IMR-90 (cell line): ENCODE measurements around the gene PTPRG. TPM values are rescaled to one million over a fixed set of nuclear protein-coding genes. Genes with fewer than 3 reads are reported as not detected.

Experiments used
- ATAC-seq: fragments of 200-7000 bp; cut with Tn5 transposase; 2 replicates; pipeline ENCODE4 v1.9.1; 2020; ENCODE audit warnings: low read depth, mild to moderate bottlenecking, moderate library complexity
- BruUV-seq: library from RNA; stranded (reverse); fragments of 400-500 nt; replicated peaks from 2 replicates; lab custom pipeline; 2021; lab: Mats Ljungman, UMichigan
- CTCF ChIA-PET: fragments of 300-600 bp; formaldehyde crosslinking; extraction: SDS; loops from one replicate; lab custom pipeline; 2021; ENCODE audit warnings: antibody characterized with exemption; lab: Yijun Ruan, JAX
- POLR2A ChIA-PET: fragments of 300-600 bp; sonication (Branson Sonifier 250); formaldehyde crosslinking; loops from one replicate; lab custom pipeline; 2022; ENCODE audit warnings: antibody characterized with exemption; ENCODE audit not compliant: unreplicated experiment; lab: Charles Lee
- DNase-seq: peaks from one replicate; pipeline ENCODE4 v3.0.0; 2013
- H2AFZ ChIP-seq: replicated peaks from 2 replicates; pipeline ENCODE3; 2013; ENCODE audit warnings: low read length, mild to moderate bottlenecking; ENCODE audit not compliant: poor library complexity
- H2AK5ac ChIP-seq: 2 replicates; pipeline ENCODE4 v1.6.1; 2013; ENCODE audit warnings: low read depth, low read length, inconsistent platforms
- H2AK9ac ChIP-seq: replicated peaks from 2 replicates; pipeline ENCODE3; 2013; ENCODE audit warnings: mild to moderate bottlenecking, low read depth, low read length, moderate library complexity; ENCODE audit not compliant: poor library complexity
- H2BK120ac ChIP-seq: 2 replicates; pipeline ENCODE4 v1.6.1; 2013; ENCODE audit warnings: low read depth, low read length, inconsistent platforms
- H2BK15ac ChIP-seq: 3 replicates; pipeline ENCODE4 v1.6.1; 2013; ENCODE audit warnings: low read depth, low read length, inconsistent platforms
- H2BK20ac ChIP-seq: 2 replicates; pipeline ENCODE4 v1.6.1; 2013; ENCODE audit warnings: low read depth, mild to moderate bottlenecking, inconsistent platforms, low read length, moderate library complexity
- H2BK5ac ChIP-seq: 2 replicates; pipeline ENCODE4 v1.6.1; 2013; ENCODE audit warnings: mild to moderate bottlenecking, low read depth, low read length, inconsistent platforms; ENCODE audit not compliant: poor library complexity, severe bottlenecking
- H3K14ac ChIP-seq: replicated peaks from 2 replicates; pipeline ENCODE4 v1.6.1; 2013; ENCODE audit warnings: low read depth, low read length, inconsistent platforms
- H3K18ac ChIP-seq: 2 replicates; pipeline ENCODE4 v1.6.1; 2013; ENCODE audit warnings: low read depth, low read length, control low read depth
- H3K23ac ChIP-seq: 2 replicates; pipeline ENCODE4 v1.6.1; 2013; ENCODE audit warnings: low read depth, low read length, inconsistent platforms
- H3K27ac ChIP-seq: 2 replicates; pipeline ENCODE4 v1.5.1; 2013; ENCODE audit warnings: mild to moderate bottlenecking, control low read depth, low read length; ENCODE audit not compliant: insufficient read depth
- H3K27me3 ChIP-seq: 2 replicates; pipeline ENCODE4 v1.6.1; 2013; ENCODE audit warnings: low read length; ENCODE audit not compliant: control insufficient read depth, insufficient read depth
- H3K36me3 ChIP-seq: 2 replicates; pipeline ENCODE4 v1.6.1; 2013; ENCODE audit warnings: low read length, mixed read lengths; ENCODE audit not compliant: control insufficient read depth, insufficient read depth
- H3K4ac ChIP-seq: 2 replicates; pipeline ENCODE4 v1.6.1; 2013; ENCODE audit warnings: low read depth, low read length, inconsistent platforms
- H3K4me1 ChIP-seq: 2 replicates; pipeline ENCODE4 v1.6.1; 2013; ENCODE audit warnings: low read length, mixed read lengths; ENCODE audit not compliant: control insufficient read depth, insufficient read depth
- H3K4me2 ChIP-seq: 2 replicates; pipeline ENCODE4 v1.6.1; 2013; ENCODE audit warnings: low read depth, mild to moderate bottlenecking, control low read depth, low read length, moderate library complexity
- H3K4me3 ChIP-seq: 2 replicates; pipeline ENCODE4 v1.5.1; 2013; ENCODE audit warnings: low read depth, mild to moderate bottlenecking, control low read depth, low read length, moderate library complexity; ENCODE audit not compliant: insufficient read depth
- H3K56ac ChIP-seq: 2 replicates; pipeline ENCODE4 v1.6.1; 2013; ENCODE audit warnings: low read length, inconsistent platforms; ENCODE audit not compliant: insufficient read depth; ENCODE audit errors: extremely low read depth
- H3K79me1 ChIP-seq, 2 experiments: 2 replicates each; pipeline ENCODE4 v1.6.1; 2013; ENCODE audit warnings: low read length in 2 of 2, inconsistent platforms in 1 of 2, low read depth in 1 of 2
- H3K9ac ChIP-seq: 2 replicates; pipeline ENCODE4 v1.6.1; 2013; ENCODE audit warnings: low read depth, low read length, control low read depth
- H3K9me1 ChIP-seq: 2 replicates; pipeline ENCODE4 v1.6.1; 2013; ENCODE audit warnings: low read length, inconsistent platforms; ENCODE audit not compliant: insufficient read depth
- H3K9me3 ChIP-seq: 2 replicates; pipeline ENCODE4 v1.6.1; 2013; ENCODE audit warnings: low read length; ENCODE audit not compliant: control insufficient read depth, insufficient read depth
- H4K20me1 ChIP-seq: 2 replicates; pipeline ENCODE4 v1.6.1; 2013; ENCODE audit warnings: low read length, inconsistent platforms; ENCODE audit not compliant: insufficient read depth
- H4K5ac ChIP-seq: 2 replicates; pipeline ENCODE4 v1.6.1; 2013; ENCODE audit warnings: mild to moderate bottlenecking, low read depth, low read length, control low read depth
- H4K8ac ChIP-seq, 2 experiments: 2 replicates each; pipeline ENCODE4 v1.6.1; 2013; ENCODE audit warnings: low read depth in 2 of 2, low read length in 2 of 2, control low read depth in 1 of 2, inconsistent platforms in 1 of 2
- H4K91ac ChIP-seq: 2 replicates; pipeline ENCODE4 v1.6.1; 2013; ENCODE audit warnings: low read depth, low read length, inconsistent platforms; ENCODE audit not compliant: insufficient read depth
- CHD1 ChIP-seq: IDR thresholded peaks from 2 replicates; pipeline ENCODE4 v1.6.1; 2012; ENCODE audit warnings: low read depth, low read length, improper control_type of control experiment
- WGBS, 2 experiments: methylation state at CpG; one replicate each; pipeline versions ENCODE4 v1.1.5 to v1.1.7; 2013; ENCODE audit warnings: missing lambda C conversion rate in 2 of 2; ENCODE audit not compliant: insufficient read length in 1 of 2; ENCODE audit errors: extremely low coverage in 2 of 2; 5-methylcytosine and 5-hydroxymethylcytosine counted together
- dilution Hi-C: fragments of 300-500 bp; cut with HindIII; formaldehyde crosslinking; loops from one replicate; pipeline ENCODE4 v1.14.3; 2018; ENCODE audit warnings: low sequenced_read_pairs; ENCODE audit not compliant: unreplicated experiment
- in situ Hi-C: fragments of 300-500 bp; cut with MboI; formaldehyde crosslinking; loops from 3 replicates; pipeline ENCODE4 v1.14.3; 2019; ENCODE audit warnings: low sequenced_read_pairs, inconsistent platforms, mixed read lengths
- intact Hi-C: fragments of 100-400 bp; cut with micrococcal nuclease; formaldehyde crosslinking; loops from 2 replicates; pipeline ENCODE4 v1.10.0; 2022
- polyA plus RNA-seq, 3 experiments: library from polyadenylated mRNA; depleted of rRNA; stranded (reverse); fragments of >200 nt; gene quantifications; 2 replicates each; pipeline ENCODE4 v1.2.3, GENCODE V29; 2012; ENCODE audit warnings: low replicate concordance in 1 of 3
- total RNA-seq: library from RNA; depleted of rRNA; stranded (reverse); fragments of >200 nt; gene quantifications from 2 replicates; pipeline ENCODE4 v1.2.3, GENCODE V29; 2012
- TF ChIP-seq, protein P1 (sequence below): conservative IDR thresholded peaks from 2 replicates; pipeline ENCODE4 v1.5.1; 2012; ENCODE audit warnings: mild to moderate bottlenecking, low read depth, low read length, improper control_type of control experiment

The PTPRG gene
- total and polyA plus RNA-seq, 2 of the 4 experiments (the other 2 are of a cell fraction): 7.7 to 31.0 TPM

DNA sequence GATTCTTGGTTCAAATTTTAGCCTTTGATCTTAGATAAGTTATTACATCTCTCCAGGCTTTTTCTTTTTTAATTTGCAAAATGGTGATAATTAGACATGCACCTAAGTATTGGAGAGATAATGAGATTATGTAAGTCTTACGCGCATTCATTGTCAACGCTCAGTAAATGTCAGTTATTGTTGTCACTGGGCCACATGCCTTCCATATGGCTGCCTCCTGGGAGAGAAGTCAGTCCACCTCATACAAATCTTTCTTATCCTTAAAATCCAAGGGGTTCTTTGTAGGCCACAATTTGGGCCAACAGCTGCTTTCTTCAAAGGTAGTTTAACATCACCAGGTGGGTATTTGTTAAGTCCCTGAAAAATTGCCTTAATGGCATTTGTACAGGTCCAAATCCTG is 25.5 kb upstream of the PTPRG start:
- no peak overlapping the region for H3K9ac ChIP-seq
- H3K79me1 ChIP-seq: no peaks in the 10 kb centered on the region
- H4K91ac ChIP-seq: no peak overlapping the region
- H2AK5ac ChIP-seq: no peak overlapping the region
- H3K18ac ChIP-seq: no peak overlapping the region
- no peak overlapping the region for H2BK15ac ChIP-seq
- H3K4me3 ChIP-seq: no peak overlapping the region
- H3K56ac ChIP-seq: no peak overlapping the region
- no peaks in the 10 kb centered on the region for H3K9me1 ChIP-seq
- no CpG with 5 or more reads among the region's 3 CpGs for WGBS, 2 experiments
- BruUV-seq: no TSS peak
- peaks cover 3% of the 10 kb centered on the region for H3K27me3 ChIP-seq
- H2BK120ac ChIP-seq: no peak overlapping the region
- ChIA-PET POLR2A (no interaction called here), CTCF (no interaction called here)
- in situ Hi-C loops: no loop called here
- H2AFZ ChIP-seq: no peak overlapping the region
- H2BK5ac ChIP-seq: no peak overlapping the region
- H4K20me1 ChIP-seq: no peaks in the 10 kb centered on the region
- H3K23ac ChIP-seq: no peak overlapping the region
- H4K5ac ChIP-seq: no peak overlapping the region
- dilution Hi-C loops: no loop called here
- H4K8ac ChIP-seq: no peak overlapping the region
- no peak overlapping the region for H3K27ac ChIP-seq
- TF ChIP-seq, protein P1, sequence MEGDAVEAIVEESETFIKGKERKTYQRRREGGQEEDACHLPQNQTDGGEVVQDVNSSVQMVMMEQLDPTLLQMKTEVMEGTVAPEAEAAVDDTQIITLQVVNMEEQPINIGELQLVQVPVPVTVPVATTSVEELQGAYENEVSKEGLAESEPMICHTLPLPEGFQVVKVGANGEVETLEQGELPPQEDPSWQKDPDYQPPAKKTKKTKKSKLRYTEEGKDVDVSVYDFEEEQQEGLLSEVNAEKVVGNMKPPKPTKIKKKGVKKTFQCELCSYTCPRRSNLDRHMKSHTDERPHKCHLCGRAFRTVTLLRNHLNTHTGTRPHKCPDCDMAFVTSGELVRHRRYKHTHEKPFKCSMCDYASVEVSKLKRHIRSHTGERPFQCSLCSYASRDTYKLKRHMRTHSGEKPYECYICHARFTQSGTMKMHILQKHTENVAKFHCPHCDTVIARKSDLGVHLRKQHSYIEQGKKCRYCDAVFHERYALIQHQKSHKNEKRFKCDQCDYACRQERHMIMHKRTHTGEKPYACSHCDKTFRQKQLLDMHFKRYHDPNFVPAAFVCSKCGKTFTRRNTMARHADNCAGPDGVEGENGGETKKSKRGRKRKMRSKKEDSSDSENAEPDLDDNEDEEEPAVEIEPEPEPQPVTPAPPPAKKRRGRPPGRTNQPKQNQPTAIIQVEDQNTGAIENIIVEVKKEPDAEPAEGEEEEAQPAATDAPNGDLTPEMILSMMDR: no peak
- no peak for TF ChIP-seq CHD1
- no peak overlapping the region for H3K4ac ChIP-seq
- no peak overlapping the region for H3K14ac ChIP-seq
- ATAC-seq (no peak), DNase-seq (no peak)
- H3K9me3 ChIP-seq: no peaks in the 10 kb centered on the region
- H3K4me2 ChIP-seq: no peak overlapping the region
- no peak overlapping the region for H2BK20ac ChIP-seq
- intact Hi-C loops: no loop called here
- H2AK9ac ChIP-seq: no peak overlapping the region
- no peaks in the 10 kb centered on the region for H3K4me1 ChIP-seq
- H3K36me3 ChIP-seq: no peaks in the 10 kb centered on the region
